Measurements from ENCODE around the gene INPP5D. TPM values are rescaled to one million over a fixed set of nuclear protein-coding genes. Genes with fewer than 3 reads are reported as not detected.

The INPP5D gene
- total RNA-seq, 1 experiment from 2014 or later = 12.7 TPM

DNA sequence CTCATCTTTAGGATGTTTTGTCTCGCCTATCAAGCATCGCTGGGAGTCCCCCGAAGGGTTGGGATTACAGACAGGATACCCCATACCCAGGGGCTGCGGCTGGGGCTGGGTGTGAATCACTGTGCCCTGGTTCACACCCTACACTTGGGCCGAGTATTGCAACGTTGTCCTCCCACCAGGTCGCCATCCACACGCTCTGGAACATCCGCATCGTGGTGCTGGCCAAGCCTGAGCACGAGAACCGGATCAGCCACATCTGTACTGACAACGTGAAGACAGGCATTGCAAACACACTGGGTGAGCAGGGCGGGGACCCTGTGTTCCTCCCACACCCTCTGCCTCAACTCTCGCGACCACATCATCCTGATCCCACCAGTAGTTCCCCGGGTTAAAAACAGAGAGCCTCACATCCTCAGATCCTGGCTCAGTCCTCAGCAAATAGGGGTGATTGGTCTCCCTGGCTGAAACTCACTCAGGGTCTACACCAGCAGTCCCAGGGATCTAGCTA, 104.0 kb downstream of the INPP5D start:
- Histone ChIP-seq H3K18ac (ENCODE audit: insufficient read length, low read depth, low read length) (no peak overlapping the region), H2AK5ac (ENCODE audit: insufficient read length, low read length) (no peak overlapping the region), H3K4me2 (ENCODE audit: insufficient read depth, insufficient read length, low read length) (no peak overlapping the region), H3K23ac (ENCODE audit: insufficient read length, low read depth, low read length) (no peak overlapping the region), H2BK120ac (ENCODE audit: low read depth, low read length, poor library complexity, severe bottlenecking) (no peak overlapping the region), H3K23me2 (ENCODE audit: insufficient read length, low read depth, low read length, poor library complexity, severe bottlenecking) (no peaks in the 10 kb centered on the region), H2AFZ (ENCODE audit: low read length) (no peak overlapping the region), H4K5ac (ENCODE audit: insufficient read length, low read depth, low read length) (no peak overlapping the region), H3K56ac (ENCODE audit: insufficient read length, low read depth, low read length) (no peak overlapping the region), H3K9ac (ENCODE audit: extremely low read depth, insufficient read length, low read length) (no peak overlapping the region), H3K27me3 (ENCODE audit: insufficient read depth, low read length) (no peaks in the 10 kb centered on the region), H2BK15ac (ENCODE audit: low read depth, low read length) (no peak overlapping the region), H3K4me1 (ENCODE audit: insufficient read depth, low read length) (no peaks in the 10 kb centered on the region; the same call in 1 of the 2 replicates), H3K9me3 (ENCODE audit: control insufficient read depth, low read depth, low read length) (no peaks in the 10 kb centered on the region), H2BK12ac (ENCODE audit: insufficient read length, low read depth, low read length) (no peak overlapping the region), H3K79me1 (ENCODE audit: insufficient read depth, low read depth, low read length, poor library complexity, severe bottlenecking) (no peaks in the 10 kb centered on the region), H3T11ph (ENCODE audit: low read length) (no peak overlapping the region), H3K79me2 (ENCODE audit: insufficient read depth, low read length) (no peaks in the 10 kb centered on the region), H2BK5ac (ENCODE audit: insufficient read length, low read length) (no peak overlapping the region), H3K14ac (ENCODE audit: insufficient read depth, low read length) (no peak overlapping the region), H2BK20ac (ENCODE audit: low read depth, low read length, poor library complexity, severe bottlenecking) (no peak overlapping the region), H4K91ac (ENCODE audit: insufficient read length, low read depth, low read length) (no peak overlapping the region), H4K20me1 (ENCODE audit: control insufficient read depth, insufficient read depth, insufficient read length) (no peaks in the 10 kb centered on the region), H3K27ac (ENCODE audit: insufficient read length, low read depth, low read length) (no peak overlapping the region), H3K4ac (ENCODE audit: low read depth, low read length) (no peak overlapping the region), H4K8ac (replicated peaks; ENCODE audit: insufficient read length, low read depth, low read length) (no peak overlapping the region)
- H3K27me3 Mint-ChIP-seq (ENCODE audit: low read depth) = no peaks in the 10 kb centered on the region
- TF ChIP-seq CTCF (conservative IDR thresholded peaks at IDR 0.05) = no peak
- peaks cover 0 to 32% (median 0%) of the 10 kb centered on the region in 3 experiments; a peak in 2 of 7 replicates for H3K36me3 Mint-ChIP-seq (ENCODE audit: insufficient read depth in 1 of 3, low read depth in 3 of 3)
- peaks cover 13 to 23% of the 10 kb centered on the region in 2 experiments for H3K4me1 Mint-ChIP-seq
- peak overlapping the region in 2 of 3 experiments; percentile 23 to 81; a peak in 2 of 7 replicates for H3K27ac Mint-ChIP-seq
- WGBS (ENCODE audit: extremely low coverage, insufficient read length, low lambda C conversion rate) = no CpG with 5 or more reads among the region's 17 CpGs
- no peaks in the 10 kb centered on the region for H3K9me3 Mint-ChIP-seq
- no peak for DNase-seq
- no peak overlapping the region for H3K4me3 Mint-ChIP-seq
